Measurements from ENCODE around the gene MTAP. TPM values are rescaled to one million over a fixed set of nuclear protein-coding genes. Genes with fewer than 3 reads are reported as not detected.

Gene MTAP
- 10 to 100 TPM; 40.7 to 65.2 (median 52.0) TPM for total RNA-seq (2021; fragmentation: NEBNext Ultra II Directional; extraction: Animal tissue kit (Norgen Biotek cat#: 25700))
- long read RNA-seq, full-length matches to known transcripts: 46 of 54 reads
- long read RNA-seq, partial matches to known transcripts: 3 of 54 reads
- long read RNA-seq, other reads (novel, unspliced or antisense): 5 of 54 reads

DNA sequence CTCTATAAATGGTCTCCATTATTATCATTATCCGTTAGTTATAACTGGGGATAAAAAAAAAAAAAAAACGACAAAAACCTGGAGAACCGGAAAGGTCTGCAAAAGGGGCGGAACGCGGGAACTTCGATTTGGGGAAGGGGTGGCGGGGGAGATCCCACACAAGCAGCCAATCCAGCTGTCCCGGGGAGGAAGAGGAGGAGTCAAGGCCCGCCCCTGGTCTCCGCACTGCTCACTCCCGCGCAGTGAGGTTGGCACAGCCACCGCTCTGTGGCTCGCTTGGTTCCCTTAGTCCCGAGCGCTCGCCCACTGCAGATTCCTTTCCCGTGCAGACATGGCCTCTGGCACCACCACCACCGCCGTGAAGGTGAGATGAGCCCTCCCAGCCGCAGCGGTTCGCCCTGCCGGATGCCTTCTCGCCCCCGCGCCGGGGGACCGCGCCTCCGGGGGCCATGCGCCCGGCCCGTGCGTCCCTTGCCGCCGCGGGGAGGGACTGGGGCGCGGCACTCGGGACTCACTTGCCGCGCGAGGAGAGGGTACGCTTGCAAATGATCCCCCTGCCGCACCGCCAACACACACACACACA is at the start of gene MTAP:
MTAP (plus strand) TSS at position 219 of the 583 bp plus-strand sequence; CDS start at position 332, 113 bp downstream.
- H3K4me1 Mint-ChIP-seq (ENCODE audit: low read depth): peaks cover 49% of the 10 kb centered on the region
- peaks cover 29% of the 10 kb centered on the region for H3K36me3 Mint-ChIP-seq (ENCODE audit: low read depth)
- peaks cover 4% of the 10 kb centered on the region; the same call in 1 of the 2 replicates for H3K27me3 Mint-ChIP-seq (ENCODE audit: insufficient read depth)
- peak within 1 kb of the TSS; percentile 91 for H3K27ac Mint-ChIP-seq
- DNase-seq: peak; percentile 89
- H3K9me3 Mint-ChIP-seq: no peaks in the 10 kb centered on the region
- H3K4me3 Mint-ChIP-seq: peak within 1 kb of the TSS; percentile 99
- TF ChIP-seq CTCF (IDR thresholded peaks at IDR 0.05): no peak

DNA sequence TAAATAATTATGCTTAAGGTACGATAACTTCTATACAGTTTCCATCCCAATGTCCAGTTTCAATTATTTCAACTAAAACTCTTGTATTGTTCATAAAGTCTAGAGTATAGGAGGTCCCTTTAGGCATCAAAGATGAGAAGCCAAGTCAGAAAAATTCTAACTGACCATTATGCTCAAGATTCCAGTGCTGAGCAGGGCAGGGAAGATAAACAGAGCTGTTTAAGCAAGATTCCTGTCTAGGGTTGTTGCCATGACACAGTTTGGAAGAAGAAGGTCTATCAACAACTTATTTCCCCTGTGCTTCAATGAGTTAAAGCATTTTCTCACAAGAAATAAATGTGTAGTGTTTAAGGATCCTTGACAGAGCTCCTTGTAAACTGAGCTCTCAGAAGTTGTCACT is 48.9 kb upstream of the MTAP start:
- no peak for DNase-seq
- H3K36me3 Mint-ChIP-seq (ENCODE audit: low read depth): no peaks in the 10 kb centered on the region
- TF ChIP-seq CTCF (IDR thresholded peaks at IDR 0.05): no peak
- no peak overlapping the region for H3K27ac Mint-ChIP-seq
- H3K27me3 Mint-ChIP-seq (ENCODE audit: insufficient read depth): peaks cover 4% of the 10 kb centered on the region; the same call in 1 of the 2 replicates
- no peaks in the 10 kb centered on the region for H3K9me3 Mint-ChIP-seq
- peaks cover 15% of the 10 kb centered on the region for H3K4me1 Mint-ChIP-seq (ENCODE audit: low read depth)
- H3K4me3 Mint-ChIP-seq: no peak overlapping the region

DNA sequence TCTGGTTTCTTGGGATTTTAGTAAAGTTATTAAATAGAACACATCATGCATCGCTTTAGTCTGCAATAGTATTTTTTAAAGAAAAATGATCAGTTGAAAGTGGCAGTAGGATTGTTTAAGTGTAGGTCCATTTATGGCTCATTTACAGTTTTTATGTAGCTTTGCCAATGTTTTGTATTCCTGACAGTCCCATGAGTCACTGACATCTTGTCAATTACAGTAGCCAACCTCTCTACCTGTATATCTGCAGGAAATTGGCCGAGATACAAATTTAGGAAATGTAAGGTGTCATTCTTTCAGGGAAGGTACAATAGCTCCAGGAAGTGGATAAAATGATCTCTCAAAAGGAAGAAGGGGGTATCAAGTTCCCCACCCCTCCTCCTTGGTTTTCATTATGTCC is 47.7 kb upstream of the MTAP start:
- Mint-ChIP-seq H3K27me3 (ENCODE audit: insufficient read depth) (peaks cover 4% of the 10 kb centered on the region; the same call in 1 of the 2 replicates), H3K4me1 (ENCODE audit: low read depth) (peaks cover 17% of the 10 kb centered on the region), H3K4me3 (no peak overlapping the region), H3K9me3 (no peaks in the 10 kb centered on the region), H3K27ac (no peak overlapping the region), H3K36me3 (ENCODE audit: low read depth) (no peaks in the 10 kb centered on the region)
- no peak for TF ChIP-seq CTCF (IDR thresholded peaks at IDR 0.05)
- DNase-seq: no peak

DNA sequence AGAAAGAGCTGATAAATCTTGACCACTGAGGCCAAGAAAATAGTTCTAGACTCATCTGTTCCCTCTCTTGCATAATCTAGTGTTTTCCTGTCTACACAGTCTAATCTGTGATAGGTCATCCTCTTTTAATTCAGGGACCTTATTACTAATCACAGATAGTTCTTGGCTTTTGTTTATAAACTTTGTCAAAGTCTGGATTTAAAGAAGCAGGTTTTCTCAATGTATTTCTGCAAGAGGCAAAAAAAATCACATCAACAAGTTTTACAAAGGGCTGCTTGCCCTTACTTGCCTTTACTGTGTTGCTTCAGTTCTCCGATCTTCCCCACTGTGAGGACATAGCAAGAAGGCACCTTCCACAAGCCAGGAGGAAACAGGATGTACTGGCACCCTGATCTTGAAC is 43.9 kb upstream of the MTAP start:
- no peaks in the 10 kb centered on the region for H3K9me3 Mint-ChIP-seq
- H3K36me3 Mint-ChIP-seq (ENCODE audit: low read depth): no peaks in the 10 kb centered on the region
- no peak for TF ChIP-seq CTCF (IDR thresholded peaks at IDR 0.05)
- H3K4me1 Mint-ChIP-seq (ENCODE audit: low read depth): peaks cover 18% of the 10 kb centered on the region
- DNase-seq: no peak
- no peak overlapping the region for H3K4me3 Mint-ChIP-seq
- no peak overlapping the region for H3K27ac Mint-ChIP-seq
- H3K27me3 Mint-ChIP-seq (ENCODE audit: insufficient read depth): peaks cover 4% of the 10 kb centered on the region; the same call in 1 of the 2 replicates

- TF ChIP-seq CTCF (IDR thresholded peaks at IDR 0.05): no peak
- Mint-ChIP-seq H3K4me1 (ENCODE audit: low read depth) (peaks cover 34% of the 10 kb centered on the region), H3K36me3 (ENCODE audit: low read depth) (no peaks in the 10 kb centered on the region), H3K27ac (no peak overlapping the region), H3K27me3 (ENCODE audit: insufficient read depth) (peaks cover 4% of the 10 kb centered on the region; the same call in 1 of the 2 replicates), H3K4me3 (no peak overlapping the region), H3K9me3 (no peaks in the 10 kb centered on the region)
- DNase-seq: no peak
These were observed 41.0 kb upstream of the MTAP start for GRCh38 chr9:21761309-21761901.

All from HFFc6 (cell line).